GM12873 (cell line): ENCODE data around the gene MCM8.

ENCODE experiments used
- TF ChIP-seq, protein P1 (sequence below): IDR thresholded peaks from 2 replicates; pipeline ENCODE4 v1.5.1; 2012; ENCODE audit warnings: low read depth, mild to moderate bottlenecking, moderate library complexity, low read length, control low read depth; ENCODE audit not compliant: insufficient read depth; ENCODE audit errors: missing control alignments

The MCM8 gene

GRCh38 chr20:5919626-5920544, 30.6 kb upstream of the MCM8 start:
- TF ChIP-seq, protein P1, sequence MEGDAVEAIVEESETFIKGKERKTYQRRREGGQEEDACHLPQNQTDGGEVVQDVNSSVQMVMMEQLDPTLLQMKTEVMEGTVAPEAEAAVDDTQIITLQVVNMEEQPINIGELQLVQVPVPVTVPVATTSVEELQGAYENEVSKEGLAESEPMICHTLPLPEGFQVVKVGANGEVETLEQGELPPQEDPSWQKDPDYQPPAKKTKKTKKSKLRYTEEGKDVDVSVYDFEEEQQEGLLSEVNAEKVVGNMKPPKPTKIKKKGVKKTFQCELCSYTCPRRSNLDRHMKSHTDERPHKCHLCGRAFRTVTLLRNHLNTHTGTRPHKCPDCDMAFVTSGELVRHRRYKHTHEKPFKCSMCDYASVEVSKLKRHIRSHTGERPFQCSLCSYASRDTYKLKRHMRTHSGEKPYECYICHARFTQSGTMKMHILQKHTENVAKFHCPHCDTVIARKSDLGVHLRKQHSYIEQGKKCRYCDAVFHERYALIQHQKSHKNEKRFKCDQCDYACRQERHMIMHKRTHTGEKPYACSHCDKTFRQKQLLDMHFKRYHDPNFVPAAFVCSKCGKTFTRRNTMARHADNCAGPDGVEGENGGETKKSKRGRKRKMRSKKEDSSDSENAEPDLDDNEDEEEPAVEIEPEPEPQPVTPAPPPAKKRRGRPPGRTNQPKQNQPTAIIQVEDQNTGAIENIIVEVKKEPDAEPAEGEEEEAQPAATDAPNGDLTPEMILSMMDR, result no peak

- TF ChIP-seq, protein P1, result no peak
These were observed 29.9 kb upstream of the MCM8 start for GRCh38 chr20:5920581-5920980.

DNA sequence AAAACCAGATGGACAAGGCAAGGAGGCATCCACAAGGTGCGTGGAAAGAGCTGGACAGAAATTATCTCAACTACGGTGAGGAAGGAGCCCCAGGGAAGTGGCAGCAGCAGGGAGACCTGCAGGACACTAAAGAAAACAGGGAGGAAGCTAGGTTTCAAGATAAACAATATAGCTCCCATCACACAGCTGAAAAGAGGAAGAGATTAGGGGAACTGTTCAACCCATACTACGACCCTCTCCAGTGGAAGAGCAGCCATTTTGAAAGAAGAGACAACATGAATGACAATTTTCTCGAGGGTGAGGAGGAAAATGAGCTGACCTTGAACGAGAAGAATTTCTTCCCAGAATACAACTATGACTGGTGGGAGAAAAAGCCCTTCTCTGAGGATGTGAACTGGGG, 27.0 kb upstream of the MCM8 start:
- TF ChIP-seq, protein P1, result no peak

DNA sequence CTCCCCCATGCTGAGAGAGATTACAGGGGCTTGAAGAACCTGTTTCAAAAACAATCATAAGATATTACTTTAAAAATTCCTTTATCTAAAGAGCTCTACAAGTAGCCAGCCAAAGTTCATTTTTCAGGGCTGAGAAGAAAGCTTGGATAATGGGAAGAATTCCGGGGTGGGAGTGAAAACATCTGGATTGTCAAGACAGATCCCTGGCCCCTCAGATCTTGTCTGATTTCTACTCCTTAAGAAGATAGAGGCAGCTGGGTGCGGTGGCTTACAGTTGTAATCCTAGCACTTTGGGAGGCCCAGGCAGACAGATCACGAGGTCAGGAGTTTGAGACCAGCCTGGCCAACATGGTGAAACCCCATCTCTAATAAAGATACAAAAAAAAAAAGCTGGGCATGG, 24.9 kb upstream of the MCM8 start:
- TF ChIP-seq, protein P1, result no peak

DNA sequence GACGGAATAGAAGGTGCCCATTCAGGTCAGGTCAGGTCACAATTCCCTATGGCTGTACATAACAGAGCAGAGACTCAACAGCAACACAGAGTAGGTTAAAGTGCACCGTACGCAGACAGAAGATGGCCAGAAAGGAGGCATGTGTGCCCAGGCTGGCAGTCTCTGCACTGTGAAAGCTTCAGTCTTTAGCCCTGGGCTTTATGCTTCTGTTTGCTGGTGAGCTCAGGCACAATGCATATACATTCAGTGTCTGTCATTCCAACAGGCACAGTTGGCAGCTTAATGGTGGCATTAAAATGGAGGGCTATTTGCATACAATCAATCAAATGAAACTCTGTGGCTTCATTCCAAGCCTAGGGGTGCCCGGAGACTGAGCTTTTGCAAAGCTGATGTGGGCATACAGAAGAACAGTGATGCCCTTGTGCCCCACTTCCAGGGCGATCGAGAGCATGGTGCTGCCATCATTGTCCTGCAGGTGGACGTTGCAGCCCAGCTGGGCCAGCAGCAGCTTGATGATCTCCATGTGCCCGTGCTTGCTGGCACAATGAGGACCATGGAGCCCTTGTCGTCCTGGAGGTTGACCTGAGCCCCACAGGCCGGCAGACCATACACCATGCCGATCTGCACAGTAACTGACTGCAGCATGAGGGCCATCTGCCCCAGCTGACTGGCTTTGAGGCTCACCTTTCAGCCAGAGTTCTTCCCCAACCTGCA, 22.5 kb upstream of the MCM8 start:
- TF ChIP-seq, protein P1, result no peak

- TF ChIP-seq, protein P1, result no peak
These were observed 21.4 kb upstream of the MCM8 start for GRCh38 chr20:5928836-5929715.

GRCh38 chr20:5931411-5931810, 19.0 kb upstream of the MCM8 start:
- TF ChIP-seq, protein P1, result no peak
